Measurements from ENCODE around the gene TUSC2.

DNA sequence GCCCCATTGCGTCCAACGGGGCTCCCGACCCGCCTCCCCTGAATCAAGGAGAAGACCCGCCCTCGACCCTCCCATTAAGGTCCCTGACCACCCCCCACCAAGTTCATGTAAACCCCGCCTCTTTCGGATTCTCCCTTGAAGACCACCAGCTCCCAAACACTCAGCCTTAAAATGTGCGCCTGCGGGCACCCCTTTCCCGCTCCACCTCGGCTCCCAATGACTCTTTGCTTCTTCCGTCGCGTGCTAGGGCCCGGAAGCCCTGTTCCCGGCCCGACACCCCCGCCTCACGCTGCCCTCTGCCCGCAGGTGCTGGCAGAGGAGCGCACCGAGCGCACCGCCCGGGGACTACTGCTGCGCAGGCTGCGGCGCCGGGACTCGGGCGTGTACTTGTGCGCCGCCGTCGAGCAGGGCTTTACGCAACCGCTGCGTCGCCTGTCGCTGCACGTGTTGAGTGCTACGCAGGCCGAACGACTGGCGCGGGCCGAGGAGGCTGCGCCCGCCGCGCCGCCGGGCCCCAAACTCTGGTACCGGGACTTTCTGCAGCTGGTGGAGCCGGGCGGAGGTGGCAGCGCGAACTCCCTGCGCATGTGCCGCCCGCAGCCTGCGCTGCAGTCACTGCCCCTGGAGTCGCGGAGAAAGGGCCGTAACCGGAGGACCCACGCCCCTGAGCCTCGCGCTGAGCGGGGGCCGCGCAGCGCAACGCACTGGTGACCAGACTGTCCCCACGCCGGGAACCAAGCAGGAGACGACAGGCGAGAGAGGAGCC lies 51.8 kb downstream of the TUSC2 start:
- TF ChIP-seq, protein P1, sequence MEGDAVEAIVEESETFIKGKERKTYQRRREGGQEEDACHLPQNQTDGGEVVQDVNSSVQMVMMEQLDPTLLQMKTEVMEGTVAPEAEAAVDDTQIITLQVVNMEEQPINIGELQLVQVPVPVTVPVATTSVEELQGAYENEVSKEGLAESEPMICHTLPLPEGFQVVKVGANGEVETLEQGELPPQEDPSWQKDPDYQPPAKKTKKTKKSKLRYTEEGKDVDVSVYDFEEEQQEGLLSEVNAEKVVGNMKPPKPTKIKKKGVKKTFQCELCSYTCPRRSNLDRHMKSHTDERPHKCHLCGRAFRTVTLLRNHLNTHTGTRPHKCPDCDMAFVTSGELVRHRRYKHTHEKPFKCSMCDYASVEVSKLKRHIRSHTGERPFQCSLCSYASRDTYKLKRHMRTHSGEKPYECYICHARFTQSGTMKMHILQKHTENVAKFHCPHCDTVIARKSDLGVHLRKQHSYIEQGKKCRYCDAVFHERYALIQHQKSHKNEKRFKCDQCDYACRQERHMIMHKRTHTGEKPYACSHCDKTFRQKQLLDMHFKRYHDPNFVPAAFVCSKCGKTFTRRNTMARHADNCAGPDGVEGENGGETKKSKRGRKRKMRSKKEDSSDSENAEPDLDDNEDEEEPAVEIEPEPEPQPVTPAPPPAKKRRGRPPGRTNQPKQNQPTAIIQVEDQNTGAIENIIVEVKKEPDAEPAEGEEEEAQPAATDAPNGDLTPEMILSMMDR (conservative IDR thresholded peaks at IDR 0.05; ENCODE audit: low read depth, low read length), result no peak
- no peak for TF ChIP-seq EZH2 (IDR thresholded peaks at IDR 0.05; ENCODE audit: borderline replicate concordance, low read depth, low read length, poor library complexity, severe bottlenecking)
